K562 (cell line): ENCODE results near the gene TTC9B. TPM values are rescaled to one million over a fixed set of nuclear protein-coding genes. Genes with fewer than 3 reads are reported as not detected.

Source experiments
- ELF2 ChIP-seq: fragments of 250-450 bp; sonication (Bioruptor Pico); IDR thresholded peaks from 2 replicates; pipeline ENCODE4 v1.5.0; 2021; ENCODE audit warnings: mild to moderate bottlenecking
- FOXA1 ChIP-seq: fragments of 450-650 bp; IDR thresholded peaks from 2 replicates; pipeline ENCODE4 v1.6.1; 2016; ENCODE audit warnings: mild to moderate bottlenecking, borderline replicate concordance
- KDM4B ChIP-seq, 2 experiments: fragments of 450-650 bp in 1 of 2; sonication (generic) in 1 of 2; IDR thresholded peaks; 2 replicates each; pipeline ENCODE4 v1.6.1; 2016 to 2017; ENCODE audit warnings: borderline replicate concordance in 2 of 2, antibody characterized with exemption in 1 of 2, low read depth in 1 of 2, mild to moderate bottlenecking in 1 of 2
- MAFG ChIP-seq: fragments of 450-650 bp; conservative IDR thresholded peaks from 2 replicates; pipeline ENCODE4 v1.6.1; 2016; ENCODE audit warnings: missing genetic modification characterization, missing compliant biosample characterization
- NR2C2 ChIP-seq, 2 experiments: fragments of 200-800 bp in 1 of 2; sonication (Bioruptor generic) in 1 of 2; sonication (generic) in 1 of 2; formaldehyde crosslinking in 1 of 2; IDR thresholded peaks; 2 replicates each; pipeline versions ENCODE4 v1.6.1 to v1.8.0; 2016 to 2022; ENCODE audit warnings: mild to moderate bottlenecking in 1 of 2, missing compliant biosample characterization in 1 of 2, missing genetic modification characterization in 1 of 2, missing genetic modification reagents in 1 of 2
- NR3C1 ChIP-seq: sonication (generic); formaldehyde crosslinking; IDR thresholded peaks from 2 replicates; pipeline ENCODE4 v1.8.1; 2022; ENCODE audit warnings: missing genetic modification reagents
- POLR2G ChIP-seq: fragments of 200-400 bp; formaldehyde crosslinking; IDR thresholded peaks from 2 replicates; pipeline ENCODE4 v1.6.1; 2017; ENCODE audit warnings: low read depth, mild to moderate bottlenecking, antibody characterized with exemption, low read length, moderate library complexity
- RAD51 ChIP-seq: fragments of 450-650 bp; IDR thresholded peaks from 2 replicates; pipeline ENCODE4 v1.7.1; 2016; ENCODE audit warnings: low read depth, mild to moderate bottlenecking, borderline replicate concordance
- STAT5A ChIP-seq: IDR thresholded peaks from 2 replicates; pipeline ENCODE4 v1.6.1; 2012; ENCODE audit warnings: low read length, inconsistent platforms, borderline replicate concordance
- ZNF165 ChIP-seq: fragments of 250-450 bp; sonication (Bioruptor Pico); IDR thresholded peaks from 2 replicates; pipeline ENCODE4 v1.4.0; 2020; ENCODE audit warnings: borderline replicate concordance
- ZNF316 ChIP-seq: fragments of 450-650 bp; IDR thresholded peaks from 2 replicates; pipeline ENCODE4 v1.6.1; 2016
- ZNF41 ChIP-seq: fragments of 250-450 bp; sonication (Bioruptor Pico); conservative IDR thresholded peaks from 2 replicates; pipeline ENCODE4 v1.4.0; 2020; ENCODE audit warnings: mild to moderate bottlenecking
- ZNF830 ChIP-seq: fragments of 250-450 bp; sonication (Bioruptor Pico); IDR thresholded peaks from 2 replicates; pipeline ENCODE4 v1.5.0; 2021; ENCODE audit warnings: mild to moderate bottlenecking
- polyA plus RNA-seq, 8 experiments: library from polyadenylated mRNA; depleted of rRNA in 4 of 8; stranded (reverse) in 5 of 8; unstranded in 3 of 8; fragments of >200 nt; fragmentation: Nextera tagmentation in 2 of 8; fragmentation: Illumina TruSeq in 1 of 8; extraction: Ambion mirVana in 2 of 8; extraction: Trizol in 1 of 8; gene quantifications; 2 replicates each; pipeline versions ENCODE4 v1.2.1 to v1.2.3, GENCODE V29; 2011 to 2014; ENCODE audit warnings: inconsistent platforms in 1 of 8, missing spikeins in 1 of 8
- total RNA-seq, 7 experiments: library from RNA; depleted of rRNA in 6 of 7; stranded (reverse); fragments of >200 nt in 6 of 7; fragmentation: Illumina TruSeq in 2 of 7; extraction: Trizol in 2 of 7; gene quantifications; 2 replicates each; pipeline versions ENCODE4 v1.2.1 to v1.2.3, GENCODE V29; 2011 to 2021; ENCODE audit warnings: low replicate concordance in 1 of 7
- TF ChIP-seq, protein P1 (sequence below), 2 experiments: fragments of 450-650 bp in 1 of 2; IDR thresholded peaks; 2 replicates each; pipeline ENCODE4 v1.6.1; 2011 to 2017; ENCODE audit warnings: low read depth in 2 of 2, antibody characterized with exemption in 1 of 2, borderline replicate concordance in 1 of 2, low read length in 1 of 2, mild to moderate bottlenecking in 1 of 2, mixed read lengths in 1 of 2; ENCODE audit not compliant: control insufficient read depth in 1 of 2
- TF ChIP-seq, protein P2 (sequence below), 2 experiments: fragments of 150-350 bp in 1 of 2; IDR thresholded peaks; 2 replicates each; pipeline ENCODE4 v1.6.1; 2012 to 2016; ENCODE audit warnings: low read depth in 2 of 2, low read length in 2 of 2, mild to moderate bottlenecking in 1 of 2, moderate library complexity in 1 of 2
- TF ChIP-seq, protein P3 (sequence below): fragments of 450-650 bp; formaldehyde crosslinking; IDR thresholded peaks from 2 replicates; pipeline ENCODE4 v1.4.0; 2022; ENCODE audit warnings: missing genetic modification characterization

TTC9B gene
- total and polyA plus RNA-seq, 9 of the 15 experiments (the other 6 are each of a cell fraction or from before 2014, with no cell fraction given), result 0.06 to 0.14 TPM; not detected in 7

DNA sequence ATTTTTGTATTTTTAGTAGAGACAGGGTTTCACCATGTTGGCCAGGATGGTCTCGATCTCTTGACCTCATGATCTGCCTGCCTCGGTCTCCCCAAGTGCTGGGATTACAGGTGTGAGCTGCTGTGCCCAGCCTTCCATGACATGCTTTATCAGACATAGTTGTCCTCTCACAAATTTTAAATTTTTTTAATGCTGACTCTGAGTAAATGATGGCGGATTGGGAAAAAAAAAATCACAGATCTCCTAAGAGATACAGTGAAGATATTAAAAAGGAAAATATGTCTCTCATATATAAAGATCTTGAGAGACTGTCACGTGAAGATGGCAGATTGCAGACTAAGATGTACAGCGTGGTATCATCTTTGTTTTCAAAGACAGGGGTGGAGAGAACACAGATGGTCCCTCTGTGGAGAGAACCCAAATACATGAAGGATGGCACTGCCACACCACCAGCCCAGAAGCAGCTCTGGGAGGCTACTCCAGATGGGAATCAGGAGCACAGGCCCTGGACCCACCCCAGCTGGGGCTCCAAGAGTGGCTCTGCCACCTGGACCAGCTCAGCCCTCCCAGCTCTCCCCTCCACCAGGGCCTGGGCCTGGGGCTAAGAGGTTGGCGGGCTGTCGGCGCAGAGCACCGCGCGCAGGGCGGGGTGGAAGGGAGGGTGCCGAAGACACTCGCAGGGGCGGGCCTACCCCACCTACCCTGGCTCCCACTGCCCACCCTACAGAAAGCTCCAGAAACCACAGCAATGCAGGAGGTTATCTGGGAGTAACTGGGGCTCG is 28.3 kb upstream of the TTC9B start (continued):
- TF ChIP-seq, protein P1, sequence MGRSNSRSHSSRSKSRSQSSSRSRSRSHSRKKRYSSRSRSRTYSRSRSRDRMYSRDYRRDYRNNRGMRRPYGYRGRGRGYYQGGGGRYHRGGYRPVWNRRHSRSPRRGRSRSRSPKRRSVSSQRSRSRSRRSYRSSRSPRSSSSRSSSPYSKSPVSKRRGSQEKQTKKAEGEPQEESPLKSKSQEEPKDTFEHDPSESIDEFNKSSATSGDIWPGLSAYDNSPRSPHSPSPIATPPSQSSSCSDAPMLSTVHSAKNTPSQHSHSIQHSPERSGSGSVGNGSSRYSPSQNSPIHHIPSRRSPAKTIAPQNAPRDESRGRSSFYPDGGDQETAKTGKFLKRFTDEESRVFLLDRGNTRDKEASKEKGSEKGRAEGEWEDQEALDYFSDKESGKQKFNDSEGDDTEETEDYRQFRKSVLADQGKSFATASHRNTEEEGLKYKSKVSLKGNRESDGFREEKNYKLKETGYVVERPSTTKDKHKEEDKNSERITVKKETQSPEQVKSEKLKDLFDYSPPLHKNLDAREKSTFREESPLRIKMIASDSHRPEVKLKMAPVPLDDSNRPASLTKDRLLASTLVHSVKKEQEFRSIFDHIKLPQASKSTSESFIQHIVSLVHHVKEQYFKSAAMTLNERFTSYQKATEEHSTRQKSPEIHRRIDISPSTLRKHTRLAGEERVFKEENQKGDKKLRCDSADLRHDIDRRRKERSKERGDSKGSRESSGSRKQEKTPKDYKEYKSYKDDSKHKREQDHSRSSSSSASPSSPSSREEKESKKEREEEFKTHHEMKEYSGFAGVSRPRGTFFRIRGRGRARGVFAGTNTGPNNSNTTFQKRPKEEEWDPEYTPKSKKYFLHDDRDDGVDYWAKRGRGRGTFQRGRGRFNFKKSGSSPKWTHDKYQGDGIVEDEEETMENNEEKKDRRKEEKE (IDR thresholded peaks at IDR 0.05; ENCODE audit: borderline replicate concordance in 1 of 2, control insufficient read depth in 1 of 2, low read depth in 2 of 2, low read length in 1 of 2), result no peak
- TF ChIP-seq ZNF830 (no peak), NR2C2 (CRISPR knock-in tag; IDR thresholded peaks at IDR 0.05) (no peak), NR2C2 (tag; IDR thresholded peaks at IDR 0.05) (no peak), STAT5A (no peak), KDM4B (IDR thresholded peaks at IDR 0.05; ENCODE audit: borderline replicate concordance in 2 of 2, low read depth in 1 of 2) (no peak), FOXA1 (no peak), ZNF316 (peak; percentile 78), ZNF41 (no peak), NR3C1 (CRISPR knock-in tag) (no peak), RAD51 (no peak), MAFG (tag) (peak; percentile 50), POLR2G (0 out of 2 replicates have a peak, but pooled peaks have one; percentile 16), ELF2 (CRISPR knock-in tag) (no peak), ZNF165 (CRISPR knock-in tag) (no peak)
- TF ChIP-seq, protein P2, sequence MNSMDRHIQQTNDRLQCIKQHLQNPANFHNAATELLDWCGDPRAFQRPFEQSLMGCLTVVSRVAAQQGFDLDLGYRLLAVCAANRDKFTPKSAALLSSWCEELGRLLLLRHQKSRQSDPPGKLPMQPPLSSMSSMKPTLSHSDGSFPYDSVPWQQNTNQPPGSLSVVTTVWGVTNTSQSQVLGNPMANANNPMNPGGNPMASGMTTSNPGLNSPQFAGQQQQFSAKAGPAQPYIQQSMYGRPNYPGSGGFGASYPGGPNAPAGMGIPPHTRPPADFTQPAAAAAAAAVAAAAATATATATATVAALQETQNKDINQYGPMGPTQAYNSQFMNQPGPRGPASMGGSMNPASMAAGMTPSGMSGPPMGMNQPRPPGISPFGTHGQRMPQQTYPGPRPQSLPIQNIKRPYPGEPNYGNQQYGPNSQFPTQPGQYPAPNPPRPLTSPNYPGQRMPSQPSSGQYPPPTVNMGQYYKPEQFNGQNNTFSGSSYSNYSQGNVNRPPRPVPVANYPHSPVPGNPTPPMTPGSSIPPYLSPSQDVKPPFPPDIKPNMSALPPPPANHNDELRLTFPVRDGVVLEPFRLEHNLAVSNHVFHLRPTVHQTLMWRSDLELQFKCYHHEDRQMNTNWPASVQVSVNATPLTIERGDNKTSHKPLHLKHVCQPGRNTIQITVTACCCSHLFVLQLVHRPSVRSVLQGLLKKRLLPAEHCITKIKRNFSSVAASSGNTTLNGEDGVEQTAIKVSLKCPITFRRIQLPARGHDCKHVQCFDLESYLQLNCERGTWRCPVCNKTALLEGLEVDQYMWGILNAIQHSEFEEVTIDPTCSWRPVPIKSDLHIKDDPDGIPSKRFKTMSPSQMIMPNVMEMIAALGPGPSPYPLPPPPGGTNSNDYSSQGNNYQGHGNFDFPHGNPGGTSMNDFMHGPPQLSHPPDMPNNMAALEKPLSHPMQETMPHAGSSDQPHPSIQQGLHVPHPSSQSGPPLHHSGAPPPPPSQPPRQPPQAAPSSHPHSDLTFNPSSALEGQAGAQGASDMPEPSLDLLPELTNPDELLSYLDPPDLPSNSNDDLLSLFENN (IDR thresholded peaks at IDR 0.05; ENCODE audit: low read depth in 2 of 2, low read length in 2 of 2), result no peak
- TF ChIP-seq, protein P3, sequence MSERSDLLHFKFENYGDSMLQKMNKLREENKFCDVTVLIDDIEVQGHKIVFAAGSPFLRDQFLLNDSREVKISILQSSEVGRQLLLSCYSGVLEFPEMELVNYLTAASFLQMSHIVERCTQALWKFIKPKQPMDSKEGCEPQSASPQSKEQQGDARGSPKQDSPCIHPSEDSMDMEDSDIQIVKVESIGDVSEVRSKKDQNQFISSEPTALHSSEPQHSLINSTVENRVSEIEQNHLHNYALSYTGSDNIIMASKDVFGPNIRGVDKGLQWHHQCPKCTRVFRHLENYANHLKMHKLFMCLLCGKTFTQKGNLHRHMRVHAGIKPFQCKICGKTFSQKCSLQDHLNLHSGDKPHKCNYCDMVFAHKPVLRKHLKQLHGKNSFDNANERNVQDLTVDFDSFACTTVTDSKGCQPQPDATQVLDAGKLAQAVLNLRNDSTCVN (CRISPR knock-in tag), result no peak
